MCF 10A (cell line): Measurements from ENCODE around the gene PSMA6. TPM values are rescaled to one million over a fixed set of nuclear protein-coding genes. Genes with fewer than 3 reads are reported as not detected.
A peak's percentile ranks its signal among the peaks of the same experiment; 100 is the strongest.

ENCODE experiments used
- BruUV-seq: library from RNA; stranded (reverse); fragments of 400-500 nt; replicated peaks from 2 replicates; lab custom pipeline; 2021; lab: Mats Ljungman, UMichigan
- CTCF ChIA-PET: fragments of 300-600 bp; sonication (Branson Sonifier 250); formaldehyde crosslinking; extraction: SDS; loops from one replicate; lab custom pipeline; 2021; ENCODE audit warnings: antibody characterized with exemption, inconsistent platforms; lab: Yijun Ruan, JAX
- POLR2A ChIA-PET: fragments of 300-600, 350-650 bp; sonication (Branson Sonifier 250); formaldehyde crosslinking; extraction: SDS; loops from one replicate; lab custom pipeline; 2020; ENCODE audit warnings: antibody characterized with exemption, inconsistent platforms; lab: Yijun Ruan, JAX
- DNase-seq: peaks from one replicate; pipeline ENCODE4 v3.0.0-alpha.2; 2018; ENCODE audit not compliant: unreplicated experiment
- H3K27ac Mint-ChIP-seq: one replicate; pipeline ENCODE4 v1.8.0; 2022; ENCODE audit warnings: mild to moderate bottlenecking, low read depth, mixed read lengths; ENCODE audit not compliant: unreplicated experiment
- H3K27me3 Mint-ChIP-seq: one replicate; pipeline ENCODE4 v1.8.0; 2022; ENCODE audit warnings: mixed read lengths; ENCODE audit not compliant: insufficient read depth, unreplicated experiment
- H3K36me3 Mint-ChIP-seq: one replicate; pipeline ENCODE4 v1.8.0; 2022; ENCODE audit warnings: mild to moderate bottlenecking, moderate library complexity, mixed read lengths; ENCODE audit not compliant: insufficient read depth, unreplicated experiment
- H3K4me1 Mint-ChIP-seq: one replicate; pipeline ENCODE4 v1.8.0; 2022; ENCODE audit warnings: mixed read lengths; ENCODE audit not compliant: insufficient read depth, unreplicated experiment
- H3K4me3 Mint-ChIP-seq: one replicate; pipeline ENCODE4 v1.8.0; 2022; ENCODE audit warnings: mild to moderate bottlenecking, moderate library complexity, mixed read lengths; ENCODE audit not compliant: unreplicated experiment
- H3K9me3 Mint-ChIP-seq: one replicate; pipeline ENCODE4 v1.8.0; 2022; ENCODE audit warnings: mixed read lengths; ENCODE audit not compliant: unreplicated experiment
- intact Hi-C: fragments of 100-400 bp; cut with micrococcal nuclease; formaldehyde crosslinking; loops from 2 replicates; pipeline ENCODE4 v1.14.1; 2022
- total RNA-seq: library from RNA; stranded (reverse); gene quantifications from 2 replicates; pipeline ENCODE4 v1.2.3, GENCODE V29; 2022
- TF ChIP-seq, protein P1 (sequence below): fragments of 200-600 bp; IDR thresholded peaks from one replicate; pipeline ENCODE4 v1.8.0; 2022; ENCODE audit warnings: antibody characterized with exemption, mild to moderate bottlenecking; ENCODE audit not compliant: unreplicated experiment

The PSMA6 gene
- total RNA-seq, 1 experiment from 2014 or later, result 260 TPM

DNA sequence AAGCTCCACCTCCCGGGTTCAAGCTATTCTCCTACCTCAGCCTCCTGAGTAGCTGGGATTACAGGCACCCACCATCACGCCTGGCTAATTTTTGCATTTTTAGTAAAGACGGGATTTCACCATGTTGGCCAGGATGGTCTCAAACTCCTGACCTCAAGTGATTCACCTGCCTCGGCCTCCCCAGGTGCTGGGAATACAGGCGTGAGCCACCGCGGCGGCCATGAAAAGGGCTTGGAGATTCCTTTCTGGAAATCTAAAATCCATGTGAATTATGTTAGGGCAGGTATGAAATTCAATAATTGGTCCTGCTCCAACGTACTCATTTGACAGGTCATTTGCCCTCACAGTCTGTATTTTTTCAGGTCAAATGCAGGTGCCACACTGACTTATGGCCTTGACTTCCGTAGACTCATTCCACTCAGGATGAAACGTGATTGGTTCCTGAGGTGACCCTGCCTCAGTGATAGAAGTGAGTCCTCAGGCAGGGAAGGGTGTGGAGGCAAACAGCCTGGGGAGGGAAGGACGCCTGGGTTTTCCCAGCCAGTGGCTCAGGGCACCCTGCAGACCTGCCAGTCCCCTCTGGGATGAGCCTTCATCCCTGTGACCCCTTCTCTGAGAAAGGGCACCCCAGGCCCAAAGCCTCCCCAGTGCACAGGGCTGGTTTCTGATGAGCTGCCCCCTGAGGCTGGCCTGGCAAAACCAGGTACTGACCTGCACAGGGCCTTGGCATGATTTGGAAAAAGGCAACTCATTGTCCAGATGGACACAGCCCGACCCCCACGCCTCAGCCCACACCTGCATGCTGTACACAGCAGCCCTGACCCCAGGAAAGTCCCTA, 48.7 kb downstream of the PSMA6 start:
- H3K4me3 Mint-ChIP-seq, result peak overlapping the region; percentile 59
- ChIA-PET CTCF (interaction anchor here (0.5 to 1.8 kb wide), 5 partner anchors 25 to 294 kb away, joined by 3 to 8 read pairs (median 3); no protein-coding TSS in a partner anchor), POLR2A (interaction anchor here (0.8 to 15.3 kb wide), 19 partner anchors 8 to 467 kb away, joined by 3 to 422 read pairs (median 5); partner anchors contain the start of genes NFKBIA, PPP2R3C and PSMA6)
- H3K27me3 Mint-ChIP-seq, result no peaks in the 10 kb centered on the region
- no peaks in the 10 kb centered on the region for H3K9me3 Mint-ChIP-seq
- TF ChIP-seq, protein P1, sequence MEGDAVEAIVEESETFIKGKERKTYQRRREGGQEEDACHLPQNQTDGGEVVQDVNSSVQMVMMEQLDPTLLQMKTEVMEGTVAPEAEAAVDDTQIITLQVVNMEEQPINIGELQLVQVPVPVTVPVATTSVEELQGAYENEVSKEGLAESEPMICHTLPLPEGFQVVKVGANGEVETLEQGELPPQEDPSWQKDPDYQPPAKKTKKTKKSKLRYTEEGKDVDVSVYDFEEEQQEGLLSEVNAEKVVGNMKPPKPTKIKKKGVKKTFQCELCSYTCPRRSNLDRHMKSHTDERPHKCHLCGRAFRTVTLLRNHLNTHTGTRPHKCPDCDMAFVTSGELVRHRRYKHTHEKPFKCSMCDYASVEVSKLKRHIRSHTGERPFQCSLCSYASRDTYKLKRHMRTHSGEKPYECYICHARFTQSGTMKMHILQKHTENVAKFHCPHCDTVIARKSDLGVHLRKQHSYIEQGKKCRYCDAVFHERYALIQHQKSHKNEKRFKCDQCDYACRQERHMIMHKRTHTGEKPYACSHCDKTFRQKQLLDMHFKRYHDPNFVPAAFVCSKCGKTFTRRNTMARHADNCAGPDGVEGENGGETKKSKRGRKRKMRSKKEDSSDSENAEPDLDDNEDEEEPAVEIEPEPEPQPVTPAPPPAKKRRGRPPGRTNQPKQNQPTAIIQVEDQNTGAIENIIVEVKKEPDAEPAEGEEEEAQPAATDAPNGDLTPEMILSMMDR, result no peak
- H3K36me3 Mint-ChIP-seq, result no peaks in the 10 kb centered on the region
- no peak for DNase-seq
- peaks cover 34% of the 10 kb centered on the region for H3K4me1 Mint-ChIP-seq
- H3K27ac Mint-ChIP-seq, result peak overlapping the region; percentile 88
- BruUV-seq, result no TSS peak
- intact Hi-C loops, result loop anchor here (1.0 kb wide), 1 partner anchor 33 kb away; no protein-coding TSS in a partner anchor

DNA sequence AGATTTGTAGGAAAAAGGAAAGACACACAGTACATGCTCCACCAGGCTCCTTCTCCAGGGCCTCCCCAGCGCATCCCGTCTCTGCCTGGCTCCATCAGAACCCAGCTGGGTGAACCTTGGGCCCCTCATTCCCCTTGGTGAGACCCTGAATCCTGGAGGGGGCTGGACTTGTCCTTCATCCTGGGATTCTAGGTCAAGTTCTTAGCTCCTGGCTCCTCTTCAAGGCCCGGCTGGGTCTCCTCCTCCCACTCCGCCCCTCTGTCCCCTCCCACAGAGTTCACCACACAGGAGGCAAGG, 49.2 kb downstream of the PSMA6 start:
- ChIA-PET POLR2A (interaction anchor here (0.6 to 15.3 kb wide), 18 partner anchors 8 to 468 kb away, joined by 3 to 422 read pairs (median 5); partner anchors contain the start of genes NFKBIA, PPP2R3C and PSMA6), CTCF (interaction anchor here (0.9 to 1.2 kb wide), 3 partner anchors 47 to 65 kb away, joined by 3 to 5 read pairs (median 4); no protein-coding TSS in a partner anchor)
- TF ChIP-seq, protein P1, result no peak
- H3K36me3 Mint-ChIP-seq, result no peaks in the 10 kb centered on the region
- no peak for DNase-seq
- intact Hi-C loops, result loop anchor here (1.0 kb wide), 1 partner anchor 33 kb away; no protein-coding TSS in a partner anchor
- H3K27ac Mint-ChIP-seq, result peak overlapping the region; percentile 88
- H3K9me3 Mint-ChIP-seq, result no peaks in the 10 kb centered on the region
- H3K27me3 Mint-ChIP-seq, result no peaks in the 10 kb centered on the region
- BruUV-seq, result no TSS peak
- H3K4me1 Mint-ChIP-seq, result peaks cover 31% of the 10 kb centered on the region
- peak overlapping the region; percentile 59 for H3K4me3 Mint-ChIP-seq

DNA sequence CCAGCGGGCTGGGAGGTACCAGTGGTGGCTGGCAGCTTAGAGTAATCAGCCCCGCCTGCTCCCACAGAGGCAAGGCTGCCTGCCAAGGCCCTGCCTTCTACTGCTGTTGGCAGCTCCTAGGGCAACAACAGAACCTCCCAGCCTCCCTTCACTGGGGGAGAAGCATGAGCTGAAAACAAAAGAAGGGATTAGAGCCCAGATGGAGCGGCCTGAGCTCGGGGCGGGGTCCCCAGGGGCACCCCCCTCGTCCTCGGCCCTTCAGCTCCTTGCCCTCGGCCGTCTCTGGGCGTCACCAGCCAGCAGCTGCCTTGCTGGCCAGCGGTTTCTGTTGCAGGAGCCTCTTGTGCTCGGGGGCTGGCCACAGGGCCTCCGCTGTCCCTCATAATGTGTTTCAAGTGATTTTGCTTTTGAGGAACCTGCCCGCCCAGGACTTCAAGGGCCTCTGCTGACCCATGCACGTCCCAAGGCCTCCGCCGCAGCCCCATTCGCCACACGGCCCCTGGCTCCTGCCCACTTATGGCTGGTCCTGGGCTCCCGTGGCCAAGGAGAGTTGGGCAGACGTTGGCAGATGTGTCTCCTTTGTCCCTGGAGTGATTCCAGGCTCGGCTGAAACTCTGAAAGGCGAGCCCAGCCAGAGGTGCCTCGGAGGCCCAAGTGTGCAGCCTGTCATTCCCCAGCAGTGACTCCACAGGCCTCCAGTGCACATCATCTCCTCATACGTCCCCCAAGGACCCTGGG, 49.7 kb downstream of the PSMA6 start:
- BruUV-seq, result no TSS peak
- H3K4me1 Mint-ChIP-seq, result peaks cover 26% of the 10 kb centered on the region
- ChIA-PET CTCF (interaction anchor here (0.6 to 1.2 kb wide), 6 partner anchors 48 to 201 kb away, joined by 3 to 5 read pairs (median 3); no protein-coding TSS in a partner anchor), POLR2A (interaction anchor here (0.6 to 15.3 kb wide), 20 partner anchors 9 to 469 kb away, joined by 3 to 422 read pairs (median 5); partner anchors contain the start of genes NFKBIA, PPP2R3C and PSMA6)
- intact Hi-C loops, result loop anchor here (1.0 kb wide), 1 partner anchor 32 kb away; no protein-coding TSS in a partner anchor
- H3K9me3 Mint-ChIP-seq, result no peaks in the 10 kb centered on the region
- no peaks in the 10 kb centered on the region for H3K27me3 Mint-ChIP-seq
- no peaks in the 10 kb centered on the region for H3K36me3 Mint-ChIP-seq
- TF ChIP-seq, protein P1, result no peak
- H3K4me3 Mint-ChIP-seq, result peak overlapping the region; percentile 59
- H3K27ac Mint-ChIP-seq, result peak overlapping the region; percentile 88
- DNase-seq, result peak; percentile 98
